GM23338 (cell line): ENCODE measurements around the gene HMCN2. TPM values are rescaled to one million over a fixed set of nuclear protein-coding genes. Genes with fewer than 3 reads are reported as not detected.

ENCODE experiments used
- ATAC-seq: fragments of 200-7000 bp; cut with Tn5 transposase; 3 replicates; pipeline ENCODE4 v1.9.1; 2020
- DNase-seq: peaks from one replicate; pipeline ENCODE4 v3.0.0-alpha.2; 2015; ENCODE audit warnings: low spot score
- H2AFZ ChIP-seq: fragments of 200-600 bp; sonication (generic); 2 replicates; pipeline ENCODE4 v1.8.0; 2016; ENCODE audit warnings: antibody characterized with exemption, mild to moderate bottlenecking, moderate library complexity
- H3F3A ChIP-seq: fragments of 200-600 bp; sonication (generic); replicated peaks from 2 replicates; pipeline ENCODE4 v1.8.0; 2017; ENCODE audit warnings: antibody characterized with exemption, mixed run types, low read depth
- H3K27ac ChIP-seq: fragments of 200-600 bp; sonication (generic); 2 replicates; pipeline ENCODE4 v1.6.1; 2016; ENCODE audit warnings: low read depth
- H3K27me3 ChIP-seq: fragments of 200-600 bp; sonication (generic); 2 replicates; pipeline ENCODE4 v1.8.0; 2016; ENCODE audit warnings: mild to moderate bottlenecking, mixed run types, moderate library complexity; ENCODE audit not compliant: insufficient read depth
- H3K36me3 ChIP-seq: fragments of 200-600 bp; sonication (generic); 2 replicates; pipeline ENCODE4 v1.8.0; 2016; ENCODE audit warnings: mild to moderate bottlenecking; ENCODE audit not compliant: insufficient read depth
- H3K4me1 ChIP-seq: fragments of 200-600 bp; sonication (generic); 2 replicates; pipeline ENCODE4 v1.8.0; 2016; ENCODE audit warnings: mild to moderate bottlenecking, moderate library complexity; ENCODE audit not compliant: insufficient read depth
- H3K4me2 ChIP-seq: fragments of 200-600 bp; sonication (generic); 2 replicates; pipeline ENCODE4 v1.7.1; 2017; ENCODE audit warnings: mixed run types
- H3K4me3 ChIP-seq: fragments of 200-600 bp; sonication (generic); 2 replicates; pipeline ENCODE4 v1.6.1; 2016; ENCODE audit warnings: mixed run types
- H3K79me2 ChIP-seq: fragments of 200-600 bp; sonication (generic); replicated peaks from 2 replicates; pipeline ENCODE4 v1.8.0; 2017; ENCODE audit warnings: mild to moderate bottlenecking; ENCODE audit not compliant: insufficient read depth
- H3K9me2 ChIP-seq: fragments of 200-600 bp; sonication (generic); 2 replicates; pipeline ENCODE4 v1.8.0; 2017; ENCODE audit not compliant: insufficient read depth
- H4K20me1 ChIP-seq: fragments of 200-600 bp; sonication (generic); replicated peaks from 2 replicates; pipeline ENCODE4 v1.8.0; 2017; ENCODE audit warnings: mild to moderate bottlenecking; ENCODE audit not compliant: insufficient read depth
- H3K27ac Mint-ChIP-seq: 2 replicates; pipeline ENCODE4 v1.8.0; 2020; ENCODE audit warnings: inconsistent platforms, mild to moderate bottlenecking, moderate library complexity, mixed read lengths
- H3K27me3 Mint-ChIP-seq: 3 replicates; pipeline ENCODE4 v1.8.0; 2022; ENCODE audit warnings: low read depth, mild to moderate bottlenecking, moderate library complexity, mixed read lengths, inconsistent platforms; ENCODE audit not compliant: insufficient read depth, poor library complexity
- H3K36me3 Mint-ChIP-seq: 3 replicates; pipeline ENCODE4 v1.8.0; 2021; ENCODE audit warnings: low read depth, mild to moderate bottlenecking, inconsistent platforms, moderate library complexity, mixed read lengths
- H3K4me1 Mint-ChIP-seq: 3 replicates; pipeline ENCODE4 v1.8.0; 2020; ENCODE audit warnings: mild to moderate bottlenecking, inconsistent platforms, mixed read lengths
- H3K4me3 Mint-ChIP-seq: 3 replicates; pipeline ENCODE4 v1.8.0; 2021; ENCODE audit warnings: moderate library complexity, mild to moderate bottlenecking, inconsistent platforms, mixed read lengths
- H3K9me3 Mint-ChIP-seq: 3 replicates; pipeline ENCODE4 v1.8.0; 2020; ENCODE audit warnings: moderate library complexity, mild to moderate bottlenecking, inconsistent platforms, mixed read lengths
- CREB1 ChIP-seq: fragments of 250-450 bp; sonication (Bioruptor Pico); IDR thresholded peaks from 2 replicates; pipeline ENCODE4 v1.5.0; 2020; ENCODE audit warnings: low read depth, mild to moderate bottlenecking, moderate library complexity
- ETS1 ChIP-seq: IDR thresholded peaks from 2 replicates; pipeline ENCODE4 v1.6.1; 2016; ENCODE audit warnings: antibody characterized with exemption
- EZH2 ChIP-seq: fragments of 200-600 bp; sonication (generic); IDR thresholded peaks from one replicate; pipeline ENCODE4 v1.8.0; 2017; ENCODE audit warnings: antibody characterized with exemption, mild to moderate bottlenecking, low read depth; ENCODE audit not compliant: unreplicated experiment
- JUNB ChIP-seq: IDR thresholded peaks from one replicate; pipeline ENCODE4 v1.6.1; 2016; ENCODE audit warnings: antibody characterized with exemption; ENCODE audit not compliant: unreplicated experiment
- NANOG ChIP-seq: IDR thresholded peaks from 2 replicates; pipeline ENCODE4 v1.6.1; 2016; ENCODE audit warnings: antibody characterized with exemption, borderline replicate concordance
- POLR2AphosphoS5 ChIP-seq: IDR thresholded peaks from 2 replicates; pipeline ENCODE4 v1.6.1; 2016; ENCODE audit warnings: antibody characterized with exemption, low read depth
- ZNF114 ChIP-seq: fragments of 250-450 bp; sonication (Bioruptor Pico); IDR thresholded peaks from 2 replicates; pipeline ENCODE4 v1.5.0; 2020; ENCODE audit warnings: mild to moderate bottlenecking, moderate library complexity
- ZNF331 ChIP-seq: fragments of 250-450 bp; sonication (Bioruptor Pico); IDR thresholded peaks from 2 replicates; pipeline ENCODE4 v1.5.0; 2020; ENCODE audit warnings: low read depth, mild to moderate bottlenecking, moderate library complexity
- polyA plus RNA-seq: library from polyadenylated mRNA; unstranded; fragments of >200 nt; fragmentation: Nextera tagmentation; extraction: Ambion mirVana; gene quantifications from 2 replicates; pipeline ENCODE4 v1.2.1, GENCODE V29; 2016
- total RNA-seq: library from RNA; depleted of rRNA; stranded (reverse); fragments of >200 nt; shearing (Covaris generic); gene quantifications from 2 replicates; pipeline ENCODE4 v1.2.3, GENCODE V29; 2014
- TF ChIP-seq, protein P1 (sequence below): fragments of 250-450 bp; sonication (Bioruptor Pico); IDR thresholded peaks from 2 replicates; pipeline ENCODE4 v1.5.0; 2020; ENCODE audit warnings: mild to moderate bottlenecking, moderate library complexity
- TF ChIP-seq, protein P2 (sequence below), 2 experiments: fragments of 200-600 bp in 1 of 2; sonication (generic) in 1 of 2; conservative IDR thresholded peaks; 2 replicates each; pipeline versions ENCODE4 v1.5.1 to v1.6.1; 2016 to 2017; ENCODE audit warnings: antibody characterized with exemption in 2 of 2, low read depth in 2 of 2, mild to moderate bottlenecking in 2 of 2, moderate library complexity in 1 of 2

HMCN2 gene
- total and polyA plus RNA-seq, 2 experiments from 2014 or later, result 1.3 to 4.7 TPM

DNA sequence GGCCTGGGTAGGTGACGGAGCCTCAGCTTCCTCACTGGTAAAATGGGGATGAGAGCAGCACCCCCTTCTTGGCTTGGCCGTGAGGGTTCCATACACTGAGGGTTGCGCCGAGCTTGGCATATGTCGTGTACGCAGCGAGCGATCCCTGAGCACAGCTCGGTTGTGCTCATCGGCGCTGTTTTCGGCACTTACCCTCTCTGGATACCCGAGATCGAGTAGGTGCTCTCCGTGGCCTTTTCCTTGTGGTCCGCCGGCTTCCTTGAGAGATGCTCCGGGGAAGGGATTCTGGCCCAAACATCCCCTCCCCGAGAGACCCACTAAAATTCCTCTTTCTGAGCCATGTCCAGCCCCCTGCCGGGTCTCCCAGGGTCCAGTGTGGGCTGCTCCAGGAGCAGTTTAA is 40.0 kb upstream of the HMCN2 start:
- no peaks in the 10 kb centered on the region for H3K27me3 ChIP-seq
- TF ChIP-seq, protein P1, sequence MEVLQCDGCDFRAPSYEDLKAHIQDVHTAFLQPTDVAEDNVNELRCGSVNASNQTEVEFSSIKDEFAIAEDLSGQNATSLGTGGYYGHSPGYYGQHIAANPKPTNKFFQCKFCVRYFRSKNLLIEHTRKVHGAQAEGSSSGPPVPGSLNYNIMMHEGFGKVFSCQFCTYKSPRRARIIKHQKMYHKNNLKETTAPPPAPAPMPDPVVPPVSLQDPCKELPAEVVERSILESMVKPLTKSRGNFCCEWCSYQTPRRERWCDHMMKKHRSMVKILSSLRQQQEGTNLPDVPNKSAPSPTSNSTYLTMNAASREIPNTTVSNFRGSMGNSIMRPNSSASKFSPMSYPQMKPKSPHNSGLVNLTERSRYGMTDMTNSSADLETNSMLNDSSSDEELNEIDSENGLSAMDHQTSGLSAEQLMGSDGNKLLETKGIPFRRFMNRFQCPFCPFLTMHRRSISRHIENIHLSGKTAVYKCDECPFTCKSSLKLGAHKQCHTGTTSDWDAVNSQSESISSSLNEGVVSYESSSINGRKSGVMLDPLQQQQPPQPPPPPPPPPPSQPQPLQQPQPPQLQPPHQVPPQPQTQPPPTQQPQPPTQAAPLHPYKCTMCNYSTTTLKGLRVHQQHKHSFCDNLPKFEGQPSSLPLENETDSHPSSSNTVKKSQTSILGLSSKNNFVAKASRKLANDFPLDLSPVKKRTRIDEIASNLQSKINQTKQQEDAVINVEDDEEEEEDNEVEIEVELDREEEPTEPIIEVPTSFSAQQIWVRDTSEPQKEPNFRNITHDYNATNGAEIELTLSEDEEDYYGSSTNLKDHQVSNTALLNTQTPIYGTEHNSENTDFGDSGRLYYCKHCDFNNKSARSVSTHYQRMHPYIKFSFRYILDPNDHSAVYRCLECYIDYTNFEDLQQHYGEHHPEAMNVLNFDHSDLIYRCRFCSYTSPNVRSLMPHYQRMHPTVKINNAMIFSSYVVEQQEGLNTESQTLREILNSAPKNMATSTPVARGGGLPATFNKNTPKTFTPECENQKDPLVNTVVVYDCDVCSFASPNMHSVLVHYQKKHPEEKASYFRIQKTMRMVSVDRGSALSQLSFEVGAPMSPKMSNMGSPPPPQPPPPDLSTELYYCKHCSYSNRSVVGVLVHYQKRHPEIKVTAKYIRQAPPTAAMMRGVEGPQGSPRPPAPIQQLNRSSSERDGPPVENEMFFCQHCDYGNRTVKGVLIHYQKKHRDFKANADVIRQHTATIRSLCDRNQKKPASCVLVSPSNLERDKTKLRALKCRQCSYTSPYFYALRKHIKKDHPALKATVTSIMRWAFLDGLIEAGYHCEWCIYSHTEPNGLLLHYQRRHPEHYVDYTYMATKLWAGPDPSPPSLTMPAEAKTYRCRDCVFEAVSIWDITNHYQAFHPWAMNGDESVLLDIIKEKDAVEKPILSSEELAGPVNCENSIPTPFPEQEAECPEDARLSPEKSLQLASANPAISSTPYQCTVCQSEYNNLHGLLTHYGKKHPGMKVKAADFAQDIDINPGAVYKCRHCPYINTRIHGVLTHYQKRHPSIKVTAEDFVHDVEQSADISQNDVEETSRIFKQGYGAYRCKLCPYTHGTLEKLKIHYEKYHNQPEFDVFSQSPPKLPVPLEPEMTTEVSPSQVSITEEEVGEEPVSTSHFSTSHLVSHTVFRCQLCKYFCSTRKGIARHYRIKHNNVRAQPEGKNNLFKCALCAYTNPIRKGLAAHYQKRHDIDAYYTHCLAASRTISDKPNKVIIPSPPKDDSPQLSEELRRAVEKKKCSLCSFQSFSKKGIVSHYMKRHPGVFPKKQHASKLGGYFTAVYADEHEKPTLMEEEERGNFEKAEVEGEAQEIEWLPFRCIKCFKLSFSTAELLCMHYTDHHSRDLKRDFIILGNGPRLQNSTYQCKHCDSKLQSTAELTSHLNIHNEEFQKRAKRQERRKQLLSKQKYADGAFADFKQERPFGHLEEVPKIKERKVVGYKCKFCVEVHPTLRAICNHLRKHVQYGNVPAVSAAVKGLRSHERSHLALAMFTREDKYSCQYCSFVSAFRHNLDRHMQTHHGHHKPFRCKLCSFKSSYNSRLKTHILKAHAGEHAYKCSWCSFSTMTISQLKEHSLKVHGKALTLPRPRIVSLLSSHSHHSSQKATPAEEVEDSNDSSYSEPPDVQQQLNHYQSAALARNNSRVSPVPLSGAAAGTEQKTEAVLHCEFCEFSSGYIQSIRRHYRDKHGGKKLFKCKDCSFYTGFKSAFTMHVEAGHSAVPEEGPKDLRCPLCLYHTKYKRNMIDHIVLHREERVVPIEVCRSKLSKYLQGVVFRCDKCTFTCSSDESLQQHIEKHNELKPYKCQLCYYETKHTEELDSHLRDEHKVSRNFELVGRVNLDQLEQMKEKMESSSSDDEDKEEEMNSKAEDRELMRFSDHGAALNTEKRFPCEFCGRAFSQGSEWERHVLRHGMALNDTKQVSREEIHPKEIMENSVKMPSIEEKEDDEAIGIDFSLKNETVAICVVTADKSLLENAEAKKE, result no peak
- TF ChIP-seq POLR2AphosphoS5 (no peak), ETS1 (no peak), ZNF114 (CRISPR knock-in tag) (no peak), CREB1 (no peak), JUNB (no peak), EZH2 (no peak), NANOG (no peak), ZNF331 (no peak)
- TF ChIP-seq, protein P2, sequence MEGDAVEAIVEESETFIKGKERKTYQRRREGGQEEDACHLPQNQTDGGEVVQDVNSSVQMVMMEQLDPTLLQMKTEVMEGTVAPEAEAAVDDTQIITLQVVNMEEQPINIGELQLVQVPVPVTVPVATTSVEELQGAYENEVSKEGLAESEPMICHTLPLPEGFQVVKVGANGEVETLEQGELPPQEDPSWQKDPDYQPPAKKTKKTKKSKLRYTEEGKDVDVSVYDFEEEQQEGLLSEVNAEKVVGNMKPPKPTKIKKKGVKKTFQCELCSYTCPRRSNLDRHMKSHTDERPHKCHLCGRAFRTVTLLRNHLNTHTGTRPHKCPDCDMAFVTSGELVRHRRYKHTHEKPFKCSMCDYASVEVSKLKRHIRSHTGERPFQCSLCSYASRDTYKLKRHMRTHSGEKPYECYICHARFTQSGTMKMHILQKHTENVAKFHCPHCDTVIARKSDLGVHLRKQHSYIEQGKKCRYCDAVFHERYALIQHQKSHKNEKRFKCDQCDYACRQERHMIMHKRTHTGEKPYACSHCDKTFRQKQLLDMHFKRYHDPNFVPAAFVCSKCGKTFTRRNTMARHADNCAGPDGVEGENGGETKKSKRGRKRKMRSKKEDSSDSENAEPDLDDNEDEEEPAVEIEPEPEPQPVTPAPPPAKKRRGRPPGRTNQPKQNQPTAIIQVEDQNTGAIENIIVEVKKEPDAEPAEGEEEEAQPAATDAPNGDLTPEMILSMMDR (conservative IDR thresholded peaks at IDR 0.05; ENCODE audit: low read depth in 2 of 2), result no peak
- no peak overlapping the region for H3K4me3 ChIP-seq
- no peaks in the 10 kb centered on the region; the same call in 1 of the 2 replicates for H3K4me1 ChIP-seq
- H3K79me2 ChIP-seq, result no peaks in the 10 kb centered on the region
- H2AFZ ChIP-seq, result no peak overlapping the region
- H3K36me3 ChIP-seq, result no peaks in the 10 kb centered on the region
- H3K9me2 ChIP-seq, result no peaks in the 10 kb centered on the region
- Mint-ChIP-seq H3K36me3 (peaks cover 45% of the 10 kb centered on the region), H3K9me3 (peaks cover 7% of the 10 kb centered on the region; the same call in 2 of the 3 replicates), H3K27me3 (peaks cover 2% of the 10 kb centered on the region), H3K27ac (no peak overlapping the region), H3K4me3 (no peak overlapping the region), H3K4me1 (no peaks in the 10 kb centered on the region)
- no peak overlapping the region for H3K4me2 ChIP-seq
- no peak overlapping the region for H3K27ac ChIP-seq
- DNase-seq (no peak), ATAC-seq (no peak)
- H3F3A ChIP-seq, result no peaks in the 10 kb centered on the region
- peaks cover 3% of the 10 kb centered on the region; the same call in 1 of the 2 replicates for H4K20me1 ChIP-seq
